Activated CD4-positive, CD25-positive, alpha-beta regulatory T cell treated with anti-CD3 and anti-CD28 coated beads, Interleukin-2, amount 50 U/mL, for 24 hours (primary cell): Measurements from ENCODE around the gene BCL2L15.

Experiments used
- ATAC-seq, 2 donors: fragments of 150-1000 bp; cut with Tn5 transposase; one replicate each; pipeline ENCODE4 v1.10.0; 2021; ENCODE audit warnings: mild to moderate bottlenecking in 1 of 2, moderate library complexity in 1 of 2

Gene BCL2L15

DNA sequence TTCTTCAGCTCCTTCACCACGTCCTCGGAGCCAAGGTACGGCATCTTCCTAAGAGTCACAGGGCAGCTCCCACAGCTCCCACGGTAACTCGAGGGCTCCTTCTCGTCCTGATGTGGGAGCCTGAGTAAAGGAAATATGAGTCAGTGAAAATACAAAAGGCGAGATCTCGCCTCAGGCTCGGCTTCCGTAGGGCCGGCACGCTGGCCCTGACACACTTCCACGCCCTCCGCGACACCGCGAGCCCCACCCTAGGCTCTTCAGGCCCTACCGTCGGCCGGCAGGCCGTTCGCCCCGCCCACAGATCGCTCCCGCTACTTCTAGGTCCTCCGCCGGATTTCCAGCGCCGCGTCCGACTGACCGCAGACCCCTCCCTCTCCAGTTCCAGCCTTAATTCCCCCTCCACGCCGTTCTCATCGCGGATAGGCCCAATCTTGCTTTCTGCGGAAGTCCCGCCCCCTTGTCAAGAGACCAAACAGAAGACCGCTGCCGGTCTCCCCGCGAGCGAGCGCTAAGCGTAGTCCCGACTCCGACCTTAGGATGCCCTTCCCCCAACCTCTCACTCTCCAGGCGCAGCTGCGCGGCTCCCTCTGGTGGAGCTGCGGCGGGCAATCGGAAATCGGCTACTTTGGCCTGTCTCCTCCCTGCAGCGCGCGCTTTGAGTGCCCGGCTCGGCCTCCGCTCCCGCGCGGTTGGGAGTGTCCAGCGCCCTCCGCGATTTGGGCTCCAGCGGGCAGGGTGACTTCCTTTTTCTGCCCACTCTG, 17.5 kb upstream of the BCL2L15 start, which contains the start of the genes AP4B1 and DCLRE1B:
Gene AP4B1, minus strand, starts transcription at position 126 of the 761 bp plus-strand sequence. Its CDS starts 82 bp downstream, at position 44.
Gene DCLRE1B, plus strand, starts transcription at position 653 of the 761 bp plus-strand sequence. CDS start 261 bp downstream, outside the sequence.
- peak; percentile 90 to 91 for ATAC-seq

- peak; percentile 43 to 47 for ATAC-seq
Observed at GRCh38 chr1:113904293-113904673, 16.9 kb upstream of the BCL2L15 start.

GRCh38 chr1:113903501-113904292, 16.3 kb upstream of the BCL2L15 start:
- ATAC-seq = no peak

DNA sequence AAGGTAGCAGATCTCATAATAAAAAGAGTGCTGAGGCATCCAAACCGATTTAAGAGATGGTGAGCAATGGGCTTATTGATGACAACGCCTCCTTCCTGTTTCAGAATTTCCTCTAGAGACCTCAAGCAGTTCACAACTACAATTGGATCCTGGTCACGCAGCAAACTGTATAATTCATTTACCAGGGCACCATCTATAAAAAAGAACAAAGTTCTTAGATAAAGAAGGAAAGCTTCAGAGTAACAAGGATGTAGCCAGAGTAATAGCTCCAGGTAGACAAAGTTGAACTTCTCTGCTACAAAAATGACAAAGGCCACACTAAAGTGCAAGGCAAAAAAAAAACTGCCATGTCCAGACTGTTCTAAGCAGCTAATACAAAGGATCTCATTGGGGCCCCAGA, 13.8 kb upstream of the BCL2L15 start:
- no peak for ATAC-seq

GRCh38 chr1:113899111-113899510, 11.7 kb upstream of the BCL2L15 start:
- no peak for ATAC-seq

DNA sequence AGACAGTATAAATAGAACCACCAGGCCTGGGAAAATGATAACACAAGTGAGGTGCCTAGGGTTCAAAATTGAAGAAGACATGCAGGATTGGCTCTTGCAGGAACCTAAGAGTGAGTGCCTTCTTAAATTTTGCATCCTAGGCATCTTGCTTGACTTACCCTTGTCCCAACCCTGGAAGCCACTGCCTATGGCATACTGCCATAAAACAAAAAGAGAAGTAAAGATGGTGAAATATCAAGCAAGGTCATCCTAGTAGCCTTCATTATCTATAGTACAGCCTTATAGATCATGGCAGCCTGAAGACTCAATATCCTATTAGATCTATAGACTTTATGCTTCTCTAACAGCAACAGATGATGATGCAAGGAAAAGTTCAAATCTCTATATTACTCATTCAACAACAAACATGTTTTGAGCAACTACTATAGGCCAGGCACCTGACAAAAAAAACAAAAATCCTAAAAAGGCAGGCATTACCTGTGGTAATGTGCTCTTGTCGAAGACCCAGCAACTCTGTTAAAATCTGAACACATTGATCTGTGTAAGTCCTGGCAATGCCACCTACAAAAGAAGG, 10.9 kb upstream of the BCL2L15 start:
- ATAC-seq = peak in 1 of 2 donors; percentile 20

DNA sequence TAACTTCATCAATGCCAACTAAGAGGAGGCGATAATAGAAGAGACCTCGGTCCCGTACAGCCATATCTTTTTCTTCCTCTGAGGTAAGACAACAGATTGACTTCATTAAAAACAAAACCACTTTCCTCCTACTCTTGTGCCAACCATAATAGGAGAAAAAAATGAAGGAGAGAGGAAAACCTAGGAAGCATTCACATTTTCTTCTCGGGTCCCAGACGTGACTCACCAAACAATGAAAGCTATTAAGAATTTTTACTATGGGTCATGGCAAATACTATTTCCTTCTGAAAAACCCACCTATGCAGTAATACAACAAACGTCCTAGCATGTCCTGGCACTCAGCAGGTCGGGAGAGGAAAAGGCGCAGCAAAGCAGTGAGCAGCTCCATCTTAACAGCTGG, 8.6 kb upstream of the BCL2L15 start:
- no peak for ATAC-seq

GRCh38 chr1:113895098-113895497, 7.7 kb upstream of the BCL2L15 start:
- no peak for ATAC-seq

GRCh38 chr1:113893267-113893666, 5.9 kb upstream of the BCL2L15 start:
- ATAC-seq = no peak

DNA sequence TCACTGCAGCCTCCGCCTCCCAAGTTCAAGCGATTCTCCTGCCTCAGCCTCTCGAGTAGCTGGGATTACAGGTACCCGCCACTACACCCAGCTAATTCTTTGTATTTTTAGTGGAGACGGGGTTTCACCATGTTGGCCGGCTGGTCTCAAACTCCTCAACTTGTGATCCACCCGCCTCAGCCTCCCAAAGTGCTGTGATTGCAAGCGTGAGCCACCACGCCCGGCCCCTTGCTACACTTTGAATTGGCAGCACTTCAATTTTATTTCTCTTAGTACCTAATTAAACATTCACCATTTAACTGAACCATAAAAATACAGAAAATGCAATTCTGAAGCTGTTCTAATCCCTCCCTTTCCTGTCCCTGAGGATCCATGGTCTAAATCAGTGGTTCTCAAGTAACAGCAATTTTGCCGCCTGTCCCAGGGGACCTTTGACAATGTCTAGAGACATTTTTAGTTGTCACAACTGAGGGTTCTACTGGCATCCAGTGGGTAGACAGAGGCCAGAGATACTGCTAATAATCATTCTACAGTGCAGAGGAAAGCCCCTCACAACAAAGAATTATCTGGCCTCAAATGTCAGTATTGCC, 4.3 kb upstream of the BCL2L15 start:
- no peak for ATAC-seq

- ATAC-seq = peak; percentile 65 to 72
Observed at GRCh38 chr1:113890816-113891215, 3.4 kb upstream of the BCL2L15 start.

- ATAC-seq = no peak
Observed at GRCh38 chr1:113886417-113887401, 672 bp downstream of the BCL2L15 start.

DNA sequence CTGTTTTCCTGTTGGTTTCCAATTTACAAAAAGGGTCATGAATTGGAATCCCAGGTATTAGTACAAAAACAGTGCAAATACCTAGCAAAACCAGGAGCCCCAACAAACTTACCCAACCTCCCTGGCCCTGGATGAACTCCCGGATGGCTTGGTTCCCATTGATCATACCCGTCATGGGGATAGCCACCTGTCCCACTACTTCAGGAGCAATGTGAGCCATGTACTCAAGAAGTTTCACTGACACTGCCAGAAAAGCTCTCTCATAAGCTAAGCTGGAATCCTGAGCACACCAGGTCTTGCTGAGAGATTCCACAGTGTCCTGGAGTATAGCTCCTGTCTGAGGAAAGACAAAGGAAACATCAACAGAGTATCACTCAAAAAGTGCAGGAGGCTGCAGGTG, 5.7 kb downstream of the BCL2L15 start:
- ATAC-seq = no peak

DNA sequence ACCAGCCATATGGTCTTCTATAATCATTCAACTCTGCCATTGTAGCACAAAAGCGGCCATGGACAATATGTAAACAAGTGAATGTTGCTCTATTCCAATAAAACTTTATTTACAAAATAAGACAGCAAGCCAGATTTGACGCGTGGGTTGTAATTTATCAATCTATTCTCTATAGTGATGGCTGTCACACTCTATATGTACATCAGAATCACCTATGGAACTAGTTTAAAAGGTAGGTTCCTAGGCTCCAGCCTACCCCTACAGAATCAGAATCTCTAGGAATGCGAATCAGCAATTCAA, 7.7 kb downstream of the BCL2L15 start:
- no peak for ATAC-seq

DNA sequence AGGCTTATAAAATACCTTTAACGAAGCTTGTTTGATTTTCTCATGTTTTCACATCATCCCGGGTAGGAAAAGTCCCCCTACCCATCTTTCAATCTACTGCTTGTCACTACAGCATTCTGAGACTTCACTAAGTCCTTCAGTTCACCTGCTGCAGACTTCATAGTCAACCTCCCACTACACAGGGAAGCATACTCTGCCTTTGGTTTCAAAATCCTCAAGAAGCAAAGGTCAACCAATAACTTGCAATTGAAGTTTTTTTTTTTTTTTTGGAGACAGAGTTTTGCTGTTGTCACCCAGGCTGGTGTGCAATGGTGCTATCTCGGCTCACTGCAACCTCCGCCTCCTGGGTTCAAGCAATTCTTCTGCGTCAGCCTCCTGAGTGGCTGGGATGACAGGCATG, 11.2 kb downstream of the BCL2L15 start:
- no peak for ATAC-seq

- ATAC-seq = no peak
Observed at GRCh38 chr1:113875714-113876113, 11.7 kb downstream of the BCL2L15 start.

DNA sequence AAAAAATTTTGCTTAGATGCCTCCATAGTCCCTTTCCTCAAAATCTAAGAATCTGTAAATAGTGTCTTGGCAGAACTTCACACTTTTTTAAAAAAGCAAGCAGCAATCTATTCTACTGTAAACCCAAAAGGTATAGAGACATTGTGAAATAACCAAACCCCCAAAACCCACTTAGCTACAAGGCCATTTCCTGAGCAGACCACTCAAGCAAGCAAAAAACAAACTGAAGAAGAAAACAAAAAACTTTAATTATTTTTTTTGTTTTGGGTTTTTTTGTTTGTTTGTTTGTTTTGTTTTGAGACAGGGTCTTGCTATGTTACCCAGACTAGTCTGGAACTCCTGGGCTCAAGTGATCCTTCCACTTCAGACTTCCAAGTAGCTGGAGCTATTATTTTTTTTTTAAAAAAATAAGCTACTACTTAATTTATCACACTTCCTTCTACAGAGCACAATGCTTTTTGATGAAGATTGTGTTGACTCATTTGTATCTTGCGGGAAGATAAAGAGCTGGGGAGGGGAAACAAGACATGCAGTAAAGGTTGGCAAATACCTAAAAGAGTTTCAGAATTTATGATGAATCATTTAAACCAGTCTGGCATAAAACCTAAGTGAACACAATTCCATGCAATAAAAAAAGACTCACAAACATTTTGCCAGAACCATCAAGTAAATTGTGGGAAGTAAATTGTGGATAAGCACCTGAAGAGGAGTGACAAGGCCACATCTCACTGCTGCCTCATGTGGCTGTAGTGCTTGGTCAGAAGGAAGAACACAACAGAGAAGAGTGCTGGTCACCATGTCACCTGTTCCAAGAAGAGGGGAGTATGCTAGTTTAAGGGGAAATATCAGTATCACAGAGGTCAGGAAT, 13.1 kb downstream of the BCL2L15 start:
- ATAC-seq = peak; percentile 49 to 50

DNA sequence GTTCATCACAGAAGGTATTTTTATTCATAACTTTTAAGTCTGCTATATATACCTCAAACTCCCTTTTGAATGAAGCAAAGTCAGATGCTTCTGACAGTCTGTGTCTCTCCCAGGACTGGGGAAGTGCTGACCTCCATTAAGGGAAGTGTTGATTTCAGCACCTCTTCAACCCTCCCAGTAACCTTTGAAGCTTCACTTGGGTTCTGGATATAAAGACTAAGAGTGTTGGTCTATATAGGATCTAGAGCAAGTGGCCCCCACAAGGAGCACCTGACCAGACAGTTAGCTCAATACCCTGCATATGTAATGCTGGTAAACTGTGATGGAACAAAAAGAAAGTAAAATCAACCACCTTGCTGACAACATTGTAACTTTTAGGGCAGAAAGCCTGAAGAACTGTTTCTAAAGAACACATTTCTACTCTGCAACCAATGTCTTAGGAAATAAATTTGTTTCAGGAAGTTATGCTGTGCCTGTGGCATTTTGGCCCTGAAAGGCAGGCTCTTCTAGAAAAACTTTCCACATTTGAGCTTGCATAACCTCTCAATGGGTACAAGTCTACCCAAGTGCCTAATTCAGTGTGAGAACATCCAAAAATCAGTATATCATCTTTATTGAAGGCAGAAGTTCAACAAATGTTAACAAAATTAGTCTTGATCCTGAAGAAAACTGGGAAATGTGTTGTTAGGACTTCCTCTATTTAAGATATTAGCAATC, 15.0 kb downstream of the BCL2L15 start:
- no peak for ATAC-seq

GRCh38 chr1:113871597-113872113, 15.7 kb downstream of the BCL2L15 start, which contains the start of gene PTPN22:
Gene PTPN22, minus strand, starts transcription at chr1:113871712.
- ATAC-seq = peak; percentile 95

DNA sequence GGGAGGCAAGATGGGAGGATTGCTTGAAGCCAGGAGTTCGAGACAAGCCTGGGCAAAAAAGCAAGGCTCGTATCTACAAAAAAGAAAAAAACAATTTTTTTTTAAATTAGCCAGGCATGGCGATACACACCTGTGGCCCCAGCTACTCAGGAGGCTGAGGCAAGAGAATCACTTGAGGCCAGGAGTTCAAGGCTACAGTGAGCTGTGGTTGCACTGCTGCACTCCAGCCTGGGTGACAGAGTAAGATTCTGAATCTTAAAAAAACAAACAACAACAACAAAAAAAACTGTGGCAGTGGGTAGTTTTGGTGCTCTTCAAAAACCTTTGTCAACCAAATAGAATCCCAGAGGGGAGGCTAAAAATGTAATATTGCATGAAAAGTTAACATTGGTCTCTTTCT, 16.6 kb downstream of the BCL2L15 start:
- no peak for ATAC-seq
